Measurements from ENCODE around the gene CADPS.
A peak's percentile ranks its signal among the peaks of the same experiment; 100 is the strongest.

Gene CADPS

GRCh38 chr3:62873451-62873760, 1.8 kb downstream of the CADPS start:
- no peak for DNase-seq

GRCh38 chr3:62872318-62872717, 2.9 kb downstream of the CADPS start:
- no peak for DNase-seq

DNA sequence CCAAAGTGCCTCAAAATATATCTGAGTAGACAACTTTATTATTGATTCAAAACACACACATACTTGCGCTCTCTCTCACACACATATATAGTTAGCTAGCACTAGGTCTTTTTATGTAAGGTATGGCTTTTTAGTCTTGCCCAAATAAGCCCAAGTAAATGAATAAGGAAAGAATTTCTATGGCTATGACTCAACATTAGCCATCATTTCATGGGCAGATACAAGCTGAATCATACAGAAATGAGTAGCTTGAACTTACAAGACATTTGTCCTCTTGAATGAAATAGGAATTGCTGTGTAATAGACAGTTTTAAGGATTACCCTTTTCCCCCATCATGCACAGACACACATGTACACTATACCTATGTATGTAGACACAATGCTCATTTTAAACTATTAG, 4.9 kb downstream of the CADPS start:
- DNase-seq, result peak; percentile 82

- DNase-seq, result no peak
Measured at GRCh38 chr3:62863648-62864047, 11.6 kb downstream of the CADPS start.

DNA sequence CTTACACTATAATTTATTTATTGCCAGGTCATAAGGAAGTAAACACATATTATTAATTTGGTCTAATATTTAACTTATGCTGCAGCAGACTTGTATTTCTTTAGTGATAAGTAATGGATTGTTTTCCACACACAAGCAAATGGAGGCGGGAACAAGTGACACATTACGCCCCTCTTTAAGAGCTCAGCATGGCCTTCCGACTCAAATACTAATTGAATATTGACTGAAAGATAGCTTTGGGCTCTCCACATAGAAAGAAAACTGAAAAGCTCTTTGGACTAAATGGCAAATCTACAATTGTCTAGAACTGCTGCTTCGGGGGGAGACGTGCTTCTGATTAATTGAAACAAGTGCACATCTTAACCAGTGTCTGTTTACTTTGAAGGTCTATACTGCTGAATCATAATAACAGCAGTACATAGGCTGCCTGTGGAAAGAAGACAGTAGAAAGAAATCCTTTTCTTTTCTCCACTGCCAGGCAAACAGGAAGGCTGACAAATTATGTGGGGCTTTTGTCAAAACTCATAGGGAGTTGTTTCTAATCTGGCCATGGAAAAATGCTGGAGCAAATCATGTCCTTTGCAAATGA, 15.9 kb downstream of the CADPS start:
- DNase-seq, result no peak

- DNase-seq, result no peak
Measured at GRCh38 chr3:62845996-62846395, 29.2 kb downstream of the CADPS start.

DNA sequence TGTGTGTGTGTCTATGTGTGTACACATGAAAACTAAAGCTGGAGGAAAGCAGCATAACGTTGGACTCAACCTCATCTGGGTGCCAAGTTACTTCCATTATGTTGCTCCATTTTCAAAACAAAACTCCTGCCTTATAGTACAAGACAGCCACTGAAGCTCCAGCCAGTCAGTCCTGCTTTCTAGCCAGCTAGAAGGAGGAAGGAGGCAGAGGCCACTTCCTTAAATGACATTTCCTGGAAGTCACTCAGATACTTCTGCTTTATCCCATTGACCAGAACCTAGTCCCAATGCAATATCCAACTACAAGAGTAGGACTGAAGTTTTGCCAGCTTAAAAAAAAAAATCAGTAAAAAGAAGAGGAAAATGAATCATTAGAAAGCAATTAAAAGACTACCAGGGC, 31.7 kb downstream of the CADPS start:
- DNase-seq, result no peak

GRCh38 chr3:62839748-62840147, 35.5 kb downstream of the CADPS start:
- DNase-seq, result no peak

DNA sequence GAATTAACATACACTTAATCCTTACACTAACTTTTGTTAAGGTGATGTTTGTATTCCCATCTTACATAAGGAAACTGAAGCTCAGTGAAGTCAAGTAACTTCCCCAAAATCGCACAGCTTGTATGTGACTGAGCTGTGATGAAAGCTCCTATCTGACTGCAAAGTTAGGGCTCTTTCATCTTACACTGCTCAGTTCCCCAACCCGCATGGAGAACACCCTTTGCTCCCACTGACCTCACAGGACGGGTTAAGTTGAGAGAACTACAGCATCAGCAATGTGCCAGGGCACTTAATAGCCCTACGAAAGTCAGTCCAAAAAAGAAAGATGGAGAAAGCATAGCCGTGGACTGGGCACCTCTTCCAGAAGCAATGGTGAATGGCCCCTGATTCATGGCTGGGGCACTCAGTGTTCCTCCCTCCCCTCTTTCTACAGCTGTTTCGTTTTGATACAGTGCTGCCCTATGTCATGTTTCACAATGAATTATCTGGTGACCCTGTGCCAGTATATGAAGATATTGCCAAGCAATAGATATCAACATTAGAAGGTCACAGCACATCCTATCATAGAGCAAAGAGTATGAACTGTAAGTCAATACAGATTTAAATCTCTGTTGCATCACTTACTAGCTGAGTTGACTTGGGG, 38.0 kb downstream of the CADPS start:
- no peak for DNase-seq

DNA sequence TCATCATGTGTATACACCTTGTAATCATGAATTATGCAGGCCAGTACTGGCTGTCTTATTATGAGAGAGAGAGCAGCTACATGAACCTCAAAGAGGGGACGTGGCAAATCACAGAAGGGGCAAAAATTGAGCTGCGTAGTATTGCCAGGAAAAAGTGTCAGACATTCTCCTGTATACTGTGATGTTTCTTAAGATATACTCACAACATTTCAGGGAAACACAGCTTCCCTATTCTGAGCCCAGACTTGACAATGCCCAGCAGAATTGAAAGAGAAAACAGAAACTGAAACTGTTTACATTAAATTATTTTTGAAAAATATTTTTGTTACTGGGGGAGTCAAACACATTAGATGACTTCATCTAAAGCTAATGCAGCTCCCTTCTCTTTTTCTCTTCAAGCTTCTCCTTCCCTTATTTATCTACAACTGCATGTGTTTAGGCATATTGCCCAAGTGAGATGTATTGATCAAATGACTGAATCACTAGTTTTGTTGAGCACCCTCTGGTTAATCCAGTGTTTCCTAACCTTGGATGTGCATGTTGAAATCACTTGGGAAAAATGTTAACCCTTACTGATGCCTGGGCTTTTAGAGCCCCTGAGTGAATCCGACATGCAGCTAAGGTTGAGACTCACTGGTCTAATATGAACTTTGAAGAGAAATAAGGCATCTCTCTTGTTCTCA, 39.5 kb downstream of the CADPS start:
- no peak for DNase-seq

- DNase-seq, result peak; percentile 28
Measured at GRCh38 chr3:62833538-62833937, 41.7 kb downstream of the CADPS start.

- DNase-seq, result no peak
Measured at GRCh38 chr3:62832553-62832952, 42.7 kb downstream of the CADPS start.

DNA sequence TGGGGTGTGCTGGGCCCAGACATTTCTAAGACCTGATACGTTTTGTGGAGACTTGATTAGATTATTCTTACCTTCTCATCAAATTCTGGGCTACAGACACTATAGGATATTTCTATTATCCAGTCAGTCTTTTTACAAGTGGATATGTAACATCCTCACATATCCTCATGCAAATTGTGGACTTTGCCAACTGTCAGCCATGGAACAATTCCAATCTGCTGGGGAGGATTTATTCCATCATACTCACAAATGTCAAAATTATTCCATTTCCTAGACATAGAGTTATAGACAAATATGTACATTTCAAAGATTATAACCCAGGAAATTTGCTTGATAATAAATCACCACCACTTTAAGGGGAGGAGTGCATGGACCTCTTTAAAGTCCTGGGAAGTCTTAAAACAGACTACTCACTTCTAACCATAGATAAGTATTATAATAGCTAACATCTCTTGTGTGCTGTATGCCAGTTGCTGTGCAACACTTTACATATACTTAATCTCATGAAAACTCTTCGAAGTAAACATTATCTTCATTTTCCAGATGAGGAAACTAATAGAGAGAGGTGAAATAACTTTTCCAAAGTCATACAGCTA, 44.4 kb downstream of the CADPS start:
- DNase-seq, result no peak

- no peak for DNase-seq
Measured at GRCh38 chr3:62827550-62827949, 47.7 kb downstream of the CADPS start.

GRCh38 chr3:62824965-62825592, 50.1 kb downstream of the CADPS start:
- DNase-seq, result no peak

GRCh38 chr3:62823461-62824050, 51.7 kb downstream of the CADPS start:
- no peak for DNase-seq

- no peak for DNase-seq
Measured at GRCh38 chr3:62822905-62823304, 52.3 kb downstream of the CADPS start.

DNA sequence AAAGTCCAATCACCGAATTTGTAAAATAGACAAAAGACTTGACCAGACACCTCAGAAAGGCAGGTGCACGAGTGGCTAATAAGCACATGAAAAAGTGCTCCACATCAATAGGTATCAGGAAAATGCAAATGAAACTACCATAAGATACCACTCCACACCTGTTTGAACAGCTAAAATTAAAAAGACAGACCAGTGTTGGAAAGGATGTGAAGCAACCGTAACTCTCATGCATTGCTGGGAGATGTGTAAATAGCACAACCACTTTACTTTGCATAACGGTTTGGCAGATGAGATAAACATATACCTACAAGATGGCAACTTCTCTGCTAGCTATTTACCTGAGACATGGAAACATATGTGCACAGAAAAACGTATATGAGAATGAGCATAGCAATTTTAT, 56.9 kb downstream of the CADPS start:
- DNase-seq, result no peak

DNA sequence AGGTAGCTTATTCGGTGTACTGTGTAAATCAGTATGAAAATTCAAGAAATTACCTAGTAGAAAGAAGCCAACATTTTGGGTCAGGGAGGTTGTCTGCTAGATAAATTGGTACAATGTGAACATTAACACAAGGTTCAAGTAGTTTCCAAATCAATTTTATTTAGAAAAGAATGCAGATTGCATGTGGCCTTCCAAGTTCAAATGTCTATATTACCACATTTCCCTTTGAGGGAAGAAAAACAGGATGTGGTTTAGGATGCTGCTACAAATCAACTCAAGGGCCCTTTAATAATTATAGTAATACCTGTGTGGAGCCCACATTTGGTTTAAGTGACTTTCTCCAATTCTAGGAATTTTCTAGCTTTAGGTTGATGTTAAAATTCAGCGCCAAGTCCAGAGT, 57.5 kb downstream of the CADPS start:
- DNase-seq, result peak; percentile 13

- DNase-seq, result no peak
Measured at GRCh38 chr3:62815981-62816380, 59.2 kb downstream of the CADPS start.

- no peak for DNase-seq
Measured at GRCh38 chr3:62812631-62813030, 62.6 kb downstream of the CADPS start.

DNA sequence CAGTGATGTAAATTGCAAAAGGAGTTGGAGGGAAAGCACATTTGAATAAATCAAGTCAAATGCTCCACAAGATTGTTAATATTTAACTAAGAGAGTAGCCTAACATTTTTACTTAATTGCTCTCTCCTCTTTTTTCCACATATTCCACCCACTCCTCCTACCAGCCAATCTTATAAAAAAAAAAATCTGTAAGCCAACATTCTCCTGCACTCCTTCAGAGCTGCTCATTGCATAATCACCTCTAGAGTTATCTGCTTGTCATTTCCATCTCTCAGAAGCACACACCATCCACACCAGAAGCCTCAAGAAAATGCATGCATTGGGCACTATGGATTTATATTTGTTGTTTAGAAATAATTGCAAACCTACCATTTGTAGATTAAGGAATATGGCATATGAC, 64.1 kb downstream of the CADPS start:
- DNase-seq, result no peak

DNA sequence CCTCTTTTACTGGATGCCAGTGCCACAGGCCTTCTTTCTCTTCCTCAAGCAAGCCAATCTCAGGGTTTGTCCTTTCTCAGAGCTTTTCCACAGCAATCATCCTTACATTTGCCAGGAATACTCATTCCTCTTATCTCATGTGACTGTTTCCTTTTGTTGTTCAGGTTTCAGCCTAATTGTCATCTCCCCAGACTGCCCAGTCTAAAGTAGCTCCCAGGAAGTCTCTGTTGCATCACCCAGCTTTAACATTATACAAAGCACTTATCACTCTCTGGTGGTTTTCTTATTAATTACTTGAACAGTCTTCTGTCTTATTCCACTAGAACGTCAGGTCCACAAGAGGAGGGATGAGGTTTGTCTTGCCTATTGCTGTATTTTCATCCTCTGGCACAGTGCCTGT, 65.8 kb downstream of the CADPS start:
- no peak for DNase-seq

All from HCEC 1CT (cell line).